Adrenal gland (tissue), 5 donors: ENCODE measurements around the gene TWIST2.

Source experiments
- POLR2A ChIP-seq, 2 donors: fragments of 450-650 bp; IDR thresholded peaks; one replicate each; pipeline ENCODE4 v1.6.1; 2017; ENCODE audit warnings: antibody characterized with exemption in 2 of 2, mild to moderate bottlenecking in 2 of 2, moderate library complexity in 1 of 2
- TF ChIP-seq, protein P1 (sequence below), 6 experiments: fragments of 450-650 bp in 4 of 6; fragments of 200-600 bp in 2 of 6; sonication (generic) in 1 of 6; IDR thresholded peaks; 1 replicate in 5 of 6; 2 replicates in 1 of 6; pipeline versions ENCODE4 v1.5.1 to v1.8.0; 2016 to 2021; ENCODE audit warnings: antibody characterized with exemption in 6 of 6, mild to moderate bottlenecking in 2 of 6, moderate library complexity in 1 of 6
- donor health status: DM: no; HTN: no; CAD: no.

DNA sequence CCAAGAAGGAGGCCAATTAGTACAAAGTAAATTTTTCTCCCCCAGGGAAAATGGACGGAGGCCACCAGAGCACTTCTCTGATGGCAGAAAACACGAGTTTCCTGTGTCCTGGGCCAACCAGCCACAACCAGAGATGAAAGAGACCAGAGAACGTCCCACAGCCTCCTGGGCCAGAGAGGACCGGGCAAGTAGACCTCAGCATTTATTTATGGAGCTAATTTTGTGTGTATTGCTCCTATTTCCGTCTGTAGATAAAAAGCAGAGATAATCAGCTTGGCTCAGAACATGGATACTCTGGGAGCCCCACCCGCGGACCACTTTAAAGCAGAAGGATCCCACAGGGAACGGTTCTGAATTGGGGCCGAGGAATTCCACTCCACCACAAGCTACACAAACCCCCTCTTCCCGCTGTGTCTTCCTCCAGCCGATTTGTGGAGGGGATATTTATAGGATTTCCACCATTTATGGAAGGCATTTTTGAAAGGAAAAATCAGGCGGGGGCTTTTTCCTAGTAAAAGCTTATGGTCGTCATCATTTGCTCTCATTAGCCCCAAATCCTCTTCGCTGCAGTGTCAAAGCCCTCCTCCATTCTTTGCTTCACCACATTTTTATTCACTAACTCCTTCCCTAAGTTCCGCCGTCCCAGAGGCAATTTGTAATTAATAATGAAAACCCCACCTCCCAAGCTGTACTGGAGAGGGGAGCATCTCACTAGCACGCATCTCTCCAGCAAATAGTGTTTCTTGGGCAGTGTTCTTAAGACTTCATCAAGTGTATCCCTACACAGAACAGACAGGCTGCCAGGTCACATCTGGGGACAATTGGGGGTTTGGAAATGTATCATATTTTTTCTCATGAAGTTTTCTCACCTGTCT lies 43.7 kb upstream of the TWIST2 start:
- TF ChIP-seq, protein P1, sequence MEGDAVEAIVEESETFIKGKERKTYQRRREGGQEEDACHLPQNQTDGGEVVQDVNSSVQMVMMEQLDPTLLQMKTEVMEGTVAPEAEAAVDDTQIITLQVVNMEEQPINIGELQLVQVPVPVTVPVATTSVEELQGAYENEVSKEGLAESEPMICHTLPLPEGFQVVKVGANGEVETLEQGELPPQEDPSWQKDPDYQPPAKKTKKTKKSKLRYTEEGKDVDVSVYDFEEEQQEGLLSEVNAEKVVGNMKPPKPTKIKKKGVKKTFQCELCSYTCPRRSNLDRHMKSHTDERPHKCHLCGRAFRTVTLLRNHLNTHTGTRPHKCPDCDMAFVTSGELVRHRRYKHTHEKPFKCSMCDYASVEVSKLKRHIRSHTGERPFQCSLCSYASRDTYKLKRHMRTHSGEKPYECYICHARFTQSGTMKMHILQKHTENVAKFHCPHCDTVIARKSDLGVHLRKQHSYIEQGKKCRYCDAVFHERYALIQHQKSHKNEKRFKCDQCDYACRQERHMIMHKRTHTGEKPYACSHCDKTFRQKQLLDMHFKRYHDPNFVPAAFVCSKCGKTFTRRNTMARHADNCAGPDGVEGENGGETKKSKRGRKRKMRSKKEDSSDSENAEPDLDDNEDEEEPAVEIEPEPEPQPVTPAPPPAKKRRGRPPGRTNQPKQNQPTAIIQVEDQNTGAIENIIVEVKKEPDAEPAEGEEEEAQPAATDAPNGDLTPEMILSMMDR (IDR thresholded peaks at IDR 0.05), result no peak
- no peak for TF ChIP-seq POLR2A (IDR thresholded peaks at IDR 0.05)
